ENCODE data around the gene SLC9A3. TPM values are rescaled to one million over a fixed set of nuclear protein-coding genes. Genes with fewer than 3 reads are reported as not detected.

The SLC9A3 gene
- total RNA-seq, 1 experiment from 2014 or later = 1.8 TPM

GRCh38 chr5:421287-421880 lies 102.9 kb downstream of the SLC9A3 start:
- in situ Hi-C loops (cut with HindIII; ENCODE audit: low pct_unique_long_range_greater_than_20kb, low sequenced_read_pairs) = no loop called here

DNA sequence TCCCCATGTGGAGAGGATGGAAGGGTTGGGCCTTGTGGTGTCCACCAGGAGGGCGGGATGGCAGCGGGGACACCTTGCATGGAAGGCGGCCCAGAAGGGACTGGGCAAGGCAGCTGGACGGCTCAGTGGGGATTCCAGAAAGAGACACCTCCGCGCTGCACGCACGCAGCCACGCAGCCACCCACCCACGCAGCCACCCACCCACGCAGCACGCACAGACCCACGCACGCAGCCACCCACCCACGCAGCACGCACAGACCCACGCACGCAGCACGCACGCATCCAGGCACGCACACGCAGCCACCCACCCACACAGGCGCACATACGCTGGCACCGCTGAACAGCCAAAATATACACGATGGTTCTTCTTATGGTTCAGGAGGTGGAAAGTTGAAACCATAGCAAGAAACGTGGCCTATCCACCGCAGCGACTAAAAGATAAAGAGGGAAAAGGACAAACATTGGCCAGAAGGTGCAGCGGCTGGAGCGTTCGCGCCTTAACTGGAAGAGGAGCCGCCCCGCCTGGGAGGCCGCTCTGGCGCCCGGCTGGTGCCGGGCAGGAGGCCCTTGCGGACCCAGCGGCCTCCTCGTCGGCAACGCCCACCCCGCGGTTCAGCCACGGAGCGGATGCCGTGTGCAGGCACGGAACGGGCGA lies 103.5 kb downstream of the SLC9A3 start:
- in situ Hi-C loops (cut with HindIII; ENCODE audit: low pct_unique_long_range_greater_than_20kb, low sequenced_read_pairs) = no loop called here
- no peak for DNase-seq (ENCODE audit: low read depth)

More at GRCh38 chr5:421287-421880, 102.9 kb downstream of the SLC9A3 start:
- DNase-seq (ENCODE audit: low read depth) = no peak

Other genes starting within 250 kb of the SLC9A3 start
- 0.09 and 5.2 TPM in 2 replicates for gene AHRR, start 202.7 kb downstream of the SLC9A3 start, total RNA-seq (2014; rRNA removed; shearing (Covaris generic); ENCODE audit: low replicate concordance)
- gene EXOC3, start 81.3 kb downstream of the SLC9A3 start, total RNA-seq (2014; rRNA removed; shearing (Covaris generic); ENCODE audit: low replicate concordance) = 12.0 and 21.9 TPM in 2 replicates
- gene CEP72, start 87.9 kb upstream of the SLC9A3 start, total RNA-seq (2014; rRNA removed; shearing (Covaris generic); ENCODE audit: low replicate concordance) = 4.4 and 7.7 TPM in 2 replicates
- 0.34 TPM in 1 of 2 replicates, not detected in the other for gene TPPP, start 168.9 kb upstream of the SLC9A3 start, total RNA-seq (2014; rRNA removed; shearing (Covaris generic); ENCODE audit: low replicate concordance)